ENCODE results near the gene MYRIP.

GRCh38 chr3:39941931-39942330, 132.5 kb downstream of the MYRIP start:
- no peak for TF ChIP-seq POLR2A (IDR thresholded peaks at IDR 0.05; ENCODE audit: borderline replicate concordance, extremely low read depth, insufficient read depth, insufficient read length)
- no peak for TF ChIP-seq RAD21 (IDR thresholded peaks at IDR 0.05; ENCODE audit: low read depth)
- no peak for TF ChIP-seq ZBTB33 (IDR thresholded peaks at IDR 0.05; ENCODE audit: extremely low read depth, insufficient replicate concordance, low read length)
- TF ChIP-seq SP1 (IDR thresholded peaks at IDR 0.05; ENCODE audit: low read depth): no peak
- TF ChIP-seq CTCF (IDR thresholded peaks at IDR 0.05 in 2 of 3, conservative IDR thresholded peaks at IDR 0.05 in 1 of 3; ENCODE audit: borderline replicate concordance in 1 of 3, insufficient read depth in 1 of 3, low read depth in 2 of 3, low read length in 2 of 3): no peak
- TF ChIP-seq POLR2AphosphoS5 (IDR thresholded peaks at IDR 0.05; ENCODE audit: low read depth, low read length): no peak
- TF ChIP-seq EZH2 (IDR thresholded peaks at IDR 0.05): no peak
- no peak for TF ChIP-seq ELF1 (IDR thresholded peaks at IDR 0.05; ENCODE audit: borderline replicate concordance, low read depth)
- TF ChIP-seq SIN3A (IDR thresholded peaks at IDR 0.05; ENCODE audit: low read depth): no peak
- TF ChIP-seq YY1 (IDR thresholded peaks at IDR 0.05; ENCODE audit: extremely low read depth, insufficient replicate concordance, low read depth, low read length): no peak
- no peak for TF ChIP-seq ZNF274 (IDR thresholded peaks at IDR 0.05; ENCODE audit: low read depth, low read length)
- TF ChIP-seq CBX3 (IDR thresholded peaks at IDR 0.05; ENCODE audit: low read depth): no peak

Measured in HCT116 (cell line).